HG02623 (cell line): ENCODE measurements around the gene CTU1.

Experiments used
- ATAC-seq: cut with Tn5 transposase; IDR thresholded peaks from one replicate; pipeline ENCODE4 v1.9.1; 2021; ENCODE audit warnings: moderate library complexity; ENCODE audit not compliant: unreplicated experiment

Gene CTU1

DNA sequence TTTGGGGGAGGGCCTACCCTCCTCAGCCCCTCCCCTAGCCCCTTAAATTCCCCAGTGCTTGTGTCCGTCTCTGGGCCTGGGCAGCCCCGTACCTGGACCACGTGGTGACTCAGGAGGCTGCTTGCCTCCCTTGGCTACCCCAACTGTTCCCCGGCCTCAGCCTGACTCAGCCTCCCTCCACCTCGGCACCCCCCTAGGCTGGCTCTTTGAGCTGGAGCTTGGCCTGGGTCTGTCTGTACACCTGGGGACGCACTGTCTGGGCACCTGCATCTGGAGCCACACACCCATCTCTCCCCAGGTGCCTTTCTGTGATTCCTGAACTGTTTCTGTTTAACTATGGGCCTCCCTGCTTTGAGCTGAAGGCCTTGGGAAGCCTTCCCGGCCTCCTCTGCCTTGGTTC lies 23.7 kb downstream of the CTU1 start:
- no peak for ATAC-seq

DNA sequence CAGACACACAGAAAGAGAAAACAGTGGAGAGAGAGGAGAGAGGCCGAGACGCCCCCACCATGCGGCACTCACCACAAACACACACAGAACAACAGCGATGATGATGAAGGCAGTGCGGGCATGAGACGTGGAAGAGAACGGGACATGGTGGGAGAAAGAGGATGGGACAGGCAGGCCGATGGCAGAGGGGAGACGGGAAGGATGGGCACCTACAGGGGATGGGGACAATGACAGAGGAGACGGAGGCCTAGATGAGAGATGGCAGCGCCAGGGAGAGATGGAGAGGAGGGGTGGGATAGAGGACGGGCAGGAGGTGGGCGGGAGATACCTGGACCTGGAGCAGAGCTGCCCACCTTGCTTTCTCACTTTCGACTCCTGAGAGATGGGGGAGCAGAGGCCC lies 24.4 kb downstream of the CTU1 start:
- ATAC-seq, result no peak

DNA sequence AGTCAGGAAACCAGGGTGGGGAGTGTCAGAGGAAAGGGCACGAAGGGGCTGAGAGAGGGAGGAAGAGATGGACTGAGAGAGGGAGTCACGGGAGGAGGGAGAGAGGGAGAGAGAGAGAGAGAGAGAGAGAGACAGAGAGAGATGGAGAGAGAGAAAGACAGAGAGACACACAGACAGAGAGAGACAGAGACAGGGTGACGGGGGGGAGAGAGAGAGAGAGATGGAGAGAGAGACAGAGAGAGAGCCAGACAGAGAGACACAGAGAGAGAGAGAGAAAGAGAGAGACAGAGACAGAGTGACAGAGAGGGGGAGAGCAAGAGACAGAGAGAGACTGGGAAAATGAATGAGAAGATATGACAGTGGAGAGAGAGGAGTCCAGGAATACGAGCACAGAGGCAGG lies 25.0 kb downstream of the CTU1 start:
- no peak for ATAC-seq

DNA sequence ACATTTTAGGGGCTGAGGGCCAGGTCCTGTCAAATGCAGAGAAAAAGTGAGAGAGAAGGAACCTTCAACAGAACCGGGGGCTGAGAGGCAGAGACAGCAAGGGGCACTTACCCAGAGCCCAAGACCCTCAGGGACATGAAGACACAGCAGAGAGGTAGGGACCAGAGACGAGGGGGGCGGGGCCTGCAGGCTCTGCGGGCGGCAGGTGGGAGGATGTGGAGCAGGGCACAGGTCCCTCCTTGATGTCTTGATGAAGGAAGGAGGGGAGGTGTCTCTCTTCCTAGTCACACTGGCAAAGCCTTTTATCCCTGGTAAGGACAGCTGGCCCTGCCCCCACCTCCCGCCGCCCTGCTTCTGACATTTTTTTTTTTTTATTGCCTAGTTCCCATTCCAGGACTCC lies 25.6 kb downstream of the CTU1 start, which contains the start of gene KLK14:
KLK14 (minus strand) TSS at position 277 of the 400 bp plus-strand sequence; CDS start at position 4, 273 bp downstream.
- ATAC-seq, result no peak

DNA sequence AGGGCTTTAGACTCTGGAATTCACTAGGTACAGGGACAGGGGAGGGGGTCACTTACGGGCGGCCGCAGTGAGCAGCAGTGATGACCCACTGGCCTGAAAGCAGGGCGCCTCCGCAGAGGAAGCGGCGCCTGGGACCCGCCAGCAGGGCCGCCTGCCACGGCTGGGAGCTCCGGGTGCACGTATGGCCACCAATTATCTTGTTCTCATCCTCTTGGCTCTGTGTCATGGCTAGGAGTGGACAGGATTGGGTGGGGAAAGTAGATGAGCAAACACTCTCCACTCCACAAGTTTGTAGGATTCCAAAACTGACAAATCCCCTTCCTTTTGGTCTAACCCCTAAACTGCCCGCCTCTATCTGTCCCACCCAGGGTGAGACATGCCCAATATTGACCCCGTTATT lies 26.7 kb downstream of the CTU1 start:
- ATAC-seq, result no peak

DNA sequence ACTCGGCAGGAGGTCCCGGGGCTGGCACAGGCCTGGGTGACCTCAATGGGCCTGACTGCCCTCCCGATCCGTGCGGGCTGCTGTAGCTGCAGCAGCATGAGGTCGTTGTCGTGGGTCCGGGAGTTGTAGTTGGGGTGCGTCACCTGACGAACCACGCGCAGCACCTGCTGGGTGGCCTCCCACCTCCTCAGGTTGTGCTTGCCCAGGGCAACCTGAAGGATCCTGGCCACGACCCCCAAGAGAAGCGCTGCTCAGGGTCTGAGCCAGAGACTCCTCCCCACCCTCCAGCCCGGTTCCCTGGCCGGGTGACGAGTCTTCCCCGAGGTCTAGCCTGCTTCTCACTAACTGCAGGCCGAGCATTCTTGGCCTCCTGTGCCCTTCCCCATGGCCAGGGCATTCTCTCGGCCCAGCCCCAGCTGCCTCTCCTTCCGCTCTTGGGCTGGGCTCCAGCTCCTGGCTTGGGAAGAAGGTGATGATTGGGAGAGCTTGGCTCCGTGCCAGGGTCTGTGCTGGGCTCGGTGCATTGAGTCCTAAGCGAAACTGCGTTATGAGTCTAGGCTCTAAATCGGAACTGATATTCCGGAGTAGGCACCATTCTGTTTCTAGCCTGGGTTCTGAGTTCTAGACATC lies 28.6 kb downstream of the CTU1 start:
- ATAC-seq, result no peak

DNA sequence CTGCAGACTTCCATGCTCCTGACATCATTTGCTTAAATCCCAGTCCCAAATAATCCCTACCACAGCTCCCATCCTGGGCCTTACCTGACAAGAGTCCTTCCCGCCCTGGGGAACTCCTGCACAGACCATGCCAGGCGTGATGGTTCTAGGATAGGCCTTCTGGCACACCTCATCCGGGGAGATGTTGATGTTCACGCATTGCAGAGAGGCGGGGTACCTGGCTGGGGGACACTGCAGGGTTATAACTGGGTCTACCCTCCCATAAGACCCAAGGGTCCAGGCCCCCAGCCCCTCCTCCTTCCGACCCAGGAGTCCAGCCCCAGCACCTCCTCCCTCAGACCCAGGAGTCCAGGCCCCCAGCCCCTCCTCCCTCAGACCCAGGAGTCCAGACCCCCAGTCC lies 29.5 kb downstream of the CTU1 start:
- no peak for ATAC-seq

DNA sequence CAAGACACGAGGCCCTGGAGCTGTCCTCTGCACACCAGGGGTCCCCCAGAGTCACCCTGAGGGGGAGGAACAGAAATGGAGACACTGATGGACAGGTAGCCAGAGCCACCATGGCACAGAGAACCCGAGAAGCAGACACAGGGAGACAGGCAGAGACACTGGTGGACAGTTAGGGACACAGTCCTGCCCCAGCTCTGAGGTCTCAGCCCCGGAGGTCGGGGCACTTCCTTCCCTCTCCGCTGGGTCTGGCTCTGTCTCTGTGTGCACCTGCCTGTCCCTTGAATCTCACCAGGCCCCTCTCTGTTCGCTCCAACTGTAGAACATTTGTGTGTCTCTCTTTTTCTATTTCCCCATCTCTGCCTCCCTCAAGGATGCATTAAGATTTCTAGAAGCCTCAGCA lies 30.1 kb downstream of the CTU1 start:
- no peak for ATAC-seq

DNA sequence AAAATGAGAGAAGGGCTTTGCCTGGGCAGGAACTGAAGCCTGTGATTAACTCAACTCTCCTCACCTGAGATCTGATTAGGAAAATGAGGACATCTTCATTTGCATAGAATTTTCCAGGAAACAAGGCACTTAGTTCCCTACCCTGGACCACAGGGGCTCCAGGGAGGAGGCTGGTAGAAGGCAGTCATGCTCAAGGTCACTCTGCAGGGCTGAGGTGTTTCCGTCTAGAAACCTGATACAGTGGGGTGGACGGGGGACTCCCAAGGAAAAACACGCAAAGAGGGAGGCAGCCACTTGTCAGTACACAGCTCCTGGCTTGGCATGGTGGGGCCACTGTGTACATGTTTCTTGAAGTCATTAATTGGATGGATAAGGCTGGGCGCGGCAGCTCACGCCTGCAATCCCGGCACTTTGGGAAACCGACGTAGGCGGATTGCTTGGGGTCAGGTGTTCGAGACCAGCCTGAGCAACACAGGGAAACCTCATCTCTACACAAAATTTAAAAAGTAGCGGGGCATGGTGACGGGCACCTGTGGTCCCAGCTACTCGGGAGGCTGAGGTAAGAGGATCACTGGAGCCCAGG lies 31.5 kb downstream of the CTU1 start:
- no peak for ATAC-seq

DNA sequence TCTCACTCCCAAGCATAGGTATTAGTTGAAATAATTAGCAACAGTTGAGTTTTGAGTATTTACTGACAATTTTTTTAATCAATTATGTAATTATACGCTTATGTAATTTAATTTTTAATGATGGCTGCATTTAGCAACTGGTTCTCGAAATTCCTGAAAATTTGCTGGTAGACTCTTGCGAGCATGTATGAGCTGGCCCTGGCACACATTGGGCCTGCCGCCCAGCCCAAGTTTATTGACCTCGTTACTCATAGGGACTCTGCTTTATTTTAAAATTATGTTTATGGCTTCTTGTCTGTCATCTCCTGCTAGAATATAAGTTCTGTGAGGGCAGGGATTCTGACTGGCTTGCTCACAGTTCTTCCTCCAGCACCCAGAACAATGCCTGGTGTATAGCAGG lies 32.2 kb downstream of the CTU1 start:
- no peak for ATAC-seq

DNA sequence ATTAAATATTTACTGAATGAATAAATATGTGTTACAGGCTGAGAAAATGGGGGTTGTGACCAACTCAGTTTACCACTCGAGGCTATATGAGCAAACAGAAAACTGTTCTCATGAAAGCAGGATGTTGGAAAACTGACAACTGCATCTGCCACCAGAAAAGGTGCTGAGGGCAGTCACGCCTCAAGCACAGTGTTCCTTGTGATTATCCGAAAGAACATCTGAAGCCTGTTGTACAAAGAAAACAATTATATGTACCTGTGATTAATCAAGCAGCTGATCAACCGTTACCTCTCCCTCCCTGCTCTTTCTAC lies 37.2 kb downstream of the CTU1 start:
- ATAC-seq, result no peak

DNA sequence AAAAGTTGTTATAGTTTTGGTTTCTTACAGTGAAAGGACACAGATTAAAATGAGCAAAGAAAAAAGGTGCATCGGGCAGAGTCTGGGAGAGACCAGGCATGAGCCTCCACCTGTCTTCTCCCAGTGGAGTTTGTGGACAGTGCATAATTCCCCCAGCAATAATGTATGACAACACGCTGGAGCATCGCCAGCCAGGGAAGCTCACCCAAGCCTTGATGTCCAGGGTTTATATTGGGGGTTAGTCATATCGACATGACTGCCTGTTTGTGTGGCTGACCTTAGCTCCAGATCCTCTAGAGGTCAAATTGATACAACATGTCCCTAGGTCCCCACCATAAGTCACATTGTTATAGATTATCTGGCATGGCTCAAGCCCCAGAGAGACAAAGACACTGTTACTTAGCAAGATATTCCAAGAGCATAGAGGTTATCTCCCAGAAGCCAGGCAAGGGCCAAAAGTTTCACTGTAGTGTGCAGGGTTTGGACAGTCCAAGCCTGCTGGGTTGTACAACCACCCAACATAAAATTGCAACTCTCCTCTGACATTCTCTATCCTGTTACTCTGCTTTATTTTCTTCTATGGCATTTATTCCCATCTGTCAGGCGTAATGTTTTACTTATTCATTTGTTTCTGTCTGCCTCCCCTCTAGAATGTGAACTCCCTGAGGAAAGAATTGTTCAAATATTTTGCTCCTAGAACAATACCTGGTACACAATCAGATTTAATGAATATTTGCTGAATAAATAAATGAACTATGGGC lies 37.7 kb downstream of the CTU1 start:
- ATAC-seq, result no peak

DNA sequence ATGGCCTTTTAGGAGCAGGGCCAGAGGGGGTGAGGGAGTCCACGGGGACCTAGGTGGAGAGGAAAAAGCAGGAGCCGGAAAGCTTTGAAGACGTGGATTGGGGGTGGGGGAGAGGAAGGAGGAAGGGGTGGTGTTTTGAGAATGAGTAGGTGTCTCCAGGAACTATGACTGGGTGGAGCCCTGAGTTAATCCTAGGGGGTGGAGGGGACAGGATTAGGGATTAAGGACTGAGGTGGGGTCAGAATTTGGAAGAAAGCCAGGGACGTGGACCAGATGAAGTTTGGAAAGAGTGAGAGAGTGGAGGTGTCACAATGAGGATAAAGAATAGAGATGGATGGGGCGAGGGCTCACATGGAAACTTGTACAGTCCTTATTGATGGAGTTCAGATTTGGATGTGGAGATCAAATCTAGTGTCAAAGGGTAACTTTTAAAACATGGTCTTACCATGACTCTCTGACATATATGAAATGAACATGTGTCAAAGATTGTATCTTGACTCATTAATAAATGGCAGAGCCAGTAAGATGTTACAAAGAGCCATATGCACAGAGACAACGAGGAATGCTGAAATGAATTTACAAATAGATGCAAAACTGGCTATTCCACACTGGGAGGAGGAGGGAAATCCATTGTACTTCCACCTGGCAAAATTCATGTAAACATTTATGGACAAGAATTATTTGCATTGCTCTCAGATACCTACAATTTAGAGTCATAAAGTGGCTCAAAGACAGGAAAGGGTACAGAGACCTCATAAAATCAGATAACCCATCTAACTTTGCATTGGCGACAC lies 41.6 kb downstream of the CTU1 start:
- ATAC-seq, result no peak

DNA sequence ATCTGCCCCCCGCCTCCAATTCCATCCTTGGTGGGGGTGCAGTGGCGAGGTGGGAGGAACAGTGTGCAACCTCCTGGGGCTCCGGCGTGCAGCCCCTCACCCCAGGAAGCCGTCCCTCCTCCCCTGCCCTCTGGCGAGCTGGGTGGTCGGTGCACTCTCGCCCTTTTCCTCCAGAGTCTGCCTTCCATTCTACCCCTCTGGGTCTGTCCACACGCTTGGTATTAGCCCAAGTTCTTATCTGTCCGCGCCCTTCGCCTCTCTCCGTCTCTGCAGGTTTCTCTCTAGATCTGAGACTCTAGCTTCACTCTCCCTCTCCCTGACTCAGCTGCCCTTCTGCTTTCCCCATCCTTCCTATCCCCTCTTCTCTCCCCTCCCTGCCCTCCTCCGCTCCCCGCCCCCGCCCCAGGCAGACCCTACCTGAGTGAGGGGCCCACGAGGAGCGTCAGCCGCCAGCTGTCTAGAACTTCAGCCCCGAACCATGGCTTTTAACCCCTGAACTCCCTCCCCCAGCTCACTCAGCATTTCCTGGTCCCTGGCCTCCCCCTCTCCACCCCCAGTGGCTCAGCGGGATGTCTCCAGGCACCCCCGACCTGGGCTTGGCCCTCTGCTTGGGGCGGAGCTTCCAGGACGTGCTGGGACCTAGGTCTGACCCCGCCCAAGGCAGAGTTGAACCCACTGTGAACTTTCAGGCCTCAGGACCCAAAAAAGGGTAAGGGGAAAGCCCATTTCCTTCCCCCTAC lies 42.8 kb downstream of the CTU1 start:
- ATAC-seq, result no peak

DNA sequence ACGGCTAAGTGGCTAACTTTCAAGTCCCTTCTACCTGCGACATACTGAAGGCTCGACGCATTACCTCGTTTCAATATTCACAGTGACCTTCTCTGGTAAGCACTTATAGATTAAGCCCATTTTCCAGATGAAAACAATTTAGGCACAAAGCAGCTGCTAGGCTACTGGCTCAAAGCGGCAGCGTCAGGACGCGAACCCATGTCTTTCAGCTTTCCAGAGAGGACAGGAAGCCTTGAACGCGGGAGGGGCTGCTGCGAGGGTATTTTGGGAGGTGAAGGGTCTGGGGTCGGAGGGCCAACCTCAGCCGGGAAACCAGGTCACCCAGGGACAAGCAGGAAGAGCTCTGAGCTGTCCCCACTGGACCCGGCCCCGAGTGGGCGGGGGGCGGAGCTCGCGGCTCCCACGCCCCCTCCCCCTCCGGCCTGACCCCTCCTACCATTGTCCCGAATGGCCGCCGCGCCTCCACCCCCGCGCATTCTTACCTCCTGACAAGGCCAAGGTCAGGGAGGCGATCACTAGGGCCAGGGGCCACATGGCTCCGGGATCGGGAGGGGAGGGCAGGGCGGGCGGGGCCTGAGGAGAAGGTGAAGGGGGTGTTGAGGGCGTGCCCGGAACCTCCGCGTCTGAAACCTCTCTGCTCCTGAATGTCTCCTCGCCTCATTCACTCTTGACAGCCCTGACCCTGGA lies 43.5 kb downstream of the CTU1 start, which contains the start of gene KLK13:
KLK13 (minus strand) TSS at position 559 of the 687 bp plus-strand sequence; CDS start at position 534, 25 bp downstream.
- no peak for ATAC-seq

DNA sequence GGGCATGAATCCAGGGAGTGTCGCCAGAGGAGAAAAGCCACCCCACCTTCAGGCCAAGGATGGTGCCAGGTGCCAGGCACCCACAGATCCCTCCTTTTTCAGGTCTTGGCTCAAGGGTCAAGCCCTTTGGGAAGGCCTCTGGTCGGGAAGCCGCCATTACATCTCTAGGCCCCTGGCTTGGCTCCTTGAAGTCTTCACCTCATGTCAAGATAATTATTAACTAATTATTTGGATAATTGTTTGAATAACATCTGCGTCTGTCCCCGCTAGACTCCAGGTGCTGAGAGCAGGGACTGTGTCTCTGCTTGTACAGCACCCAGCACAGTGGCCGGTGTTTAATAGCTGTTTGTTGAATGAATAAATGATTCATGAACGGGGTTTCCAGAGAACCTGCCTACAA lies 44.5 kb downstream of the CTU1 start:
- ATAC-seq, result no peak

DNA sequence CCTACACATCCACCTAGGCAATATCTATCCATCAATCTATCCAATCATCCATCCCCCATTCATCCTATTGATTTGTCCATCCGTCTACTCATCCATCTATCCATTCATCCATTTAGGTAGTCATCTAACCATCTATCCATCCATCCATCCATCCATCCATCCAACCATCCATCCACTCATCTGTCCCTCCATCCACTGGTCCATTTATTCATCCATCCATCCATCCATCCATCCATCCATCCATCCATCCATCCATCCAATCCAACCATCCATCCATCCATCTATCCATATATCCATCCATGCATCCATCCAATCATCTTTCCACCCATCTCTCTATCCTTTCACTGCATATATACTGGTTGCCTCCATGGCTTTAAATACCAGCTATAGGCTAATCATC lies 47.2 kb downstream of the CTU1 start:
- ATAC-seq, result no peak

DNA sequence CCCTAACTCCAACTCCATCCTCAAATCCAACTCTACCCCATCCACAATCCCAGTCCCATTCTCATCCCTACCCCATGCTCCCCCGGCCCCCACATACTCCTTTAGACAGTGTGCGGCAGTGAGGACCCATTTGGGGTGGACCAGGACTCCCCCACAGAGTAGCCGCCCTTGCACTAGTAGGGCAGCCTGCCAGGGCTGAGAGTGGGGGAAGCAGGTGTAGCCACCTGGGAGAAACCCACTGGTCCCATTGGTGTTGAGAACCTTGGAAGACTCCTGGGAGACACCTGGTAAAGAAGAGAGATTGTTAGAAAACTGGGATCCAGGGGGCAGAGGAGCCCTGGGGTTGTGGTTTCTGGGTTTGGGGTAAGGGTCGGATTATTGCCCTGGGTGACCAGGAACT lies 47.9 kb downstream of the CTU1 start:
- ATAC-seq, result no peak

DNA sequence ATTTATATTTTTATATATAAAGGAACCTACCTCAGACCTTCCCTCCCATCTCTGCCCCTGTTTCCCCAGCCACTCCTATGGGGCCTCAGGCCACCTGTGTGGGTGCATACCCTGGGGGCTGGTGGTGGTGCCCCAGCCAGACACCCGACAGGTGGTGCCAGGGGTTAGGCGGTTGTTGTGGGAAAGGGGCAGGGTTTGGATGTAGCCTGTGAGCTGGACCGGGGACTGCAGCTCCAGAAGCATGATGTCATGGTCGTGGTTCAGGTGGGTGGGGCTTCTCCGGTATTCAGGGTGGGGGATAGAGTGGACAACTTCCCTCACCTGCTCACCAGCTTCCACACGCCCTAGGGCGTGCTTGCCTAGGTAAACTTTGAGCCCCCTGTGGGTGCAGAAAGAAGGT lies 48.5 kb downstream of the CTU1 start:
- no peak for ATAC-seq

DNA sequence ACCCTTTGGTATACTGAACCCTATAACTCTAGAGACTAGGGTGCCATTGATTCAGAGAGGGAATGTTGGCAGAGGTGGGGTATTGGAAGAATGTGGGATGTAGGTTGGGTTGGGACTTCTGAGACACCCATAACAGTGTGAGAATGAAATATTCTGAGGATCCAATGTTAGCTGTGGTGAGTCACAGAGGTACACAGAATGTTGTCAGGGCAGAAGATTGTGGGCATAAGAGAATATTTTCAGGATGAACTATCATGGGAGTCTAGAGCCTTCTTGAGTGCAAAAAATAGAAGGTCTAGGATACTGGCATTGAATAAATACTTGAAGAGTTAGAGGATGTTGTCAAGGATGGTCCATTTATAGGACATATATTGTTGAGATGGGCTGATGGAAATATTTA lies 52.3 kb downstream of the CTU1 start:
- ATAC-seq, result no peak
